Jurkat, Clone E6-1 (cell line): ENCODE results near the gene ADRB1.
A peak's percentile ranks its signal among the peaks of the same experiment; 100 is the strongest.

Source experiments
- DNase-seq: peaks from one replicate; pipeline ENCODE4 v3.0.0-alpha.2; 2011; ENCODE audit warnings: low read depth, low spot score
- H3K4me3 ChIP-seq: 2 replicates; pipeline ENCODE4 v1.5.1; 2011; ENCODE audit warnings: mild to moderate bottlenecking, low read length, control low read depth, moderate library complexity

The ADRB1 gene

GRCh38 chr10:114077347-114077746 lies 33.7 kb downstream of the ADRB1 start:
- no peak for DNase-seq

GRCh38 chr10:114077815-114078219 lies 34.2 kb downstream of the ADRB1 start:
- H3K4me3 ChIP-seq: no peak overlapping the region
- no peak for DNase-seq

More at GRCh38 chr10:114077347-114077746, 33.7 kb downstream of the ADRB1 start:
- no peak overlapping the region for H3K4me3 ChIP-seq

GRCh38 chr10:114078346-114078745 lies 34.7 kb downstream of the ADRB1 start:
- H3K4me3 ChIP-seq: no peak overlapping the region
- DNase-seq: no peak

GRCh38 chr10:114079421-114079820 lies 35.8 kb downstream of the ADRB1 start:
- no peak overlapping the region for H3K4me3 ChIP-seq
- DNase-seq: no peak

- no peak overlapping the region for H3K4me3 ChIP-seq
- DNase-seq: no peak
Observed at GRCh38 chr10:114081911-114082583, 38.4 kb downstream of the ADRB1 start.

GRCh38 chr10:114083040-114083439 lies 39.4 kb downstream of the ADRB1 start:
- H3K4me3 ChIP-seq: no peak overlapping the region

GRCh38 chr10:114084215-114084614 lies 40.5 kb downstream of the ADRB1 start:
- H3K4me3 ChIP-seq: no peak overlapping the region
- DNase-seq: no peak

More at GRCh38 chr10:114083040-114083439, 39.4 kb downstream of the ADRB1 start:
- DNase-seq: no peak

- no peak overlapping the region for H3K4me3 ChIP-seq
- no peak for DNase-seq
Observed at GRCh38 chr10:114087255-114087654, 43.6 kb downstream of the ADRB1 start.

GRCh38 chr10:114087655-114088054 lies 44.0 kb downstream of the ADRB1 start:
- no peak for DNase-seq
- no peak overlapping the region for H3K4me3 ChIP-seq

- H3K4me3 ChIP-seq: no peak overlapping the region
- no peak for DNase-seq
Observed at GRCh38 chr10:114094795-114095194, 51.1 kb downstream of the ADRB1 start.

- H3K4me3 ChIP-seq: peak overlapping the region; percentile 24
- DNase-seq: peak; percentile 92
Observed at GRCh38 chr10:114095559-114096337, 52.1 kb downstream of the ADRB1 start.
